WTC11 (cell line): ENCODE data around the gene SKI. TPM values are rescaled to one million over a fixed set of nuclear protein-coding genes. Genes with fewer than 3 reads are reported as not detected.
"Not testable (repeated sequence)": the region's sequence is repeated elsewhere in the genome, so short reads cannot be mapped to it uniquely, and the experiment has no call there.

Experiments
- ATAC-seq: fragments of 200-7000 bp; cut with Tn5 transposase; 2 replicates; pipeline ENCODE4 v1.10.0; 2021; ENCODE audit warnings: mild to moderate bottlenecking, moderate library complexity
- CTCF ChIA-PET: fragments of 300-600 bp; sonication (Branson Sonifier 250); formaldehyde crosslinking; loops from one replicate; lab custom pipeline; 2021; ENCODE audit warnings: antibody characterized with exemption; lab: Charles Lee
- POLR2A ChIA-PET: fragments of 350-600 bp; sonication (Branson Sonifier 250); formaldehyde crosslinking; loops from one replicate; lab custom pipeline; 2021; ENCODE audit warnings: antibody characterized with exemption; lab: Charles Lee
- DNase-seq: peaks from one replicate; pipeline ENCODE4 v3.0.0; 2021; ENCODE audit warnings: low spot score
- H3K27ac Mint-ChIP-seq: 2 replicates; pipeline ENCODE4 v1.8.0; 2021; ENCODE audit warnings: mixed read lengths
- H3K27me3 Mint-ChIP-seq: 2 replicates; pipeline ENCODE4 v1.8.0; 2021; ENCODE audit warnings: low read depth, mild to moderate bottlenecking, moderate library complexity, mixed read lengths
- H3K36me3 Mint-ChIP-seq: 2 replicates; pipeline ENCODE4 v1.8.0; 2021; ENCODE audit warnings: mixed read lengths
- H3K4me1 Mint-ChIP-seq: 2 replicates; pipeline ENCODE4 v1.8.0; 2022; ENCODE audit warnings: mixed read lengths
- H3K4me3 Mint-ChIP-seq: 2 replicates; pipeline ENCODE4 v1.8.0; 2021; ENCODE audit warnings: mild to moderate bottlenecking, moderate library complexity, mixed read lengths
- H3K9me3 Mint-ChIP-seq: 2 replicates; pipeline ENCODE4 v1.8.0; 2021; ENCODE audit warnings: mixed read lengths
- CBFB ChIP-seq: sonication (generic); formaldehyde crosslinking; IDR thresholded peaks from 2 replicates; pipeline ENCODE4 v1.8.1; 2022; ENCODE audit warnings: mild to moderate bottlenecking, low read depth, missing genetic modification reagents
- ESRRA ChIP-seq: sonication (generic); formaldehyde crosslinking; IDR thresholded peaks from 2 replicates; pipeline ENCODE4 v1.8.1; 2022; ENCODE audit warnings: mild to moderate bottlenecking, missing genetic modification reagents, borderline replicate concordance
- GRHL2 ChIP-seq: fragments of 250-450 bp; sonication (Bioruptor Pico); IDR thresholded peaks from 2 replicates; pipeline ENCODE4 v1.8.0; 2022; ENCODE audit warnings: mild to moderate bottlenecking, moderate library complexity; ENCODE audit not compliant: insufficient replicate concordance, severe bottlenecking
- GTF2I ChIP-seq: fragments of 250-450 bp; sonication (Bioruptor Pico); conservative IDR thresholded peaks from 2 replicates; pipeline ENCODE4 v1.4.0; 2021; ENCODE audit warnings: mild to moderate bottlenecking
- IRF2 ChIP-seq: sonication (generic); formaldehyde crosslinking; IDR thresholded peaks from 2 replicates; pipeline ENCODE4 v1.8.0; 2022; ENCODE audit warnings: low read depth, missing genetic modification reagents, borderline replicate concordance
- JAZF1 ChIP-seq: fragments of 250-450 bp; sonication (Bioruptor Pico); IDR thresholded peaks from 2 replicates; pipeline ENCODE4 v1.9.0; 2021; ENCODE audit warnings: moderate library complexity, mild to moderate bottlenecking, inconsistent platforms
- MYBL2 ChIP-seq: sonication (generic); formaldehyde crosslinking; IDR thresholded peaks from 2 replicates; pipeline ENCODE4 v1.8.1; 2023; ENCODE audit warnings: mild to moderate bottlenecking, moderate library complexity, missing genetic modification reagents
- NFE2L1 ChIP-seq: sonication (generic); formaldehyde crosslinking; IDR thresholded peaks from 2 replicates; pipeline ENCODE4 v1.8.1; 2023; ENCODE audit warnings: missing genetic modification reagents
- SOX15 ChIP-seq: fragments of 250-450 bp; sonication (Bioruptor Pico); IDR thresholded peaks from 2 replicates; pipeline ENCODE4 v1.9.0; 2021; ENCODE audit warnings: mild to moderate bottlenecking
- ZNF121 ChIP-seq: sonication (generic); formaldehyde crosslinking; IDR thresholded peaks from 2 replicates; pipeline ENCODE4 v1.8.0; 2023; ENCODE audit warnings: missing genetic modification reagents
- ZNF232 ChIP-seq: sonication (generic); formaldehyde crosslinking; IDR thresholded peaks from 2 replicates; pipeline ENCODE4 v1.8.0; 2022; ENCODE audit warnings: mild to moderate bottlenecking, missing genetic modification reagents
- ZNF396 ChIP-seq: fragments of 250-450 bp; sonication (Bioruptor Pico); IDR thresholded peaks from 2 replicates; pipeline ENCODE4 v1.8.0; 2021; ENCODE audit warnings: mild to moderate bottlenecking, moderate library complexity, borderline replicate concordance
- total RNA-seq: library from RNA; stranded (reverse); gene quantifications from 3 replicates; pipeline ENCODE4 v1.2.3, GENCODE V29; 2021
- TF ChIP-seq, protein P1 (sequence below): sonication (generic); formaldehyde crosslinking; IDR thresholded peaks from 2 replicates; pipeline ENCODE4 v1.8.0; 2022; ENCODE audit warnings: mild to moderate bottlenecking, missing genetic modification reagents
- TF ChIP-seq, protein P2 (sequence below): sonication (generic); formaldehyde crosslinking; IDR thresholded peaks from 2 replicates; pipeline ENCODE4 v1.8.1; 2022; ENCODE audit warnings: mild to moderate bottlenecking, moderate library complexity, missing genetic modification reagents
- TF ChIP-seq, protein P3 (sequence below): sonication (generic); formaldehyde crosslinking; IDR thresholded peaks from 2 replicates; pipeline ENCODE4 v1.8.0; 2023; ENCODE audit warnings: mild to moderate bottlenecking, missing genetic modification reagents
- TF ChIP-seq, protein P4 (sequence below): sonication (generic); formaldehyde crosslinking; IDR thresholded peaks from 2 replicates; pipeline ENCODE4 v1.8.1; 2023; ENCODE audit warnings: mild to moderate bottlenecking, missing genetic modification reagents, moderate library complexity
- TF ChIP-seq, protein P5 (sequence below): sonication (generic); formaldehyde crosslinking; IDR thresholded peaks from 2 replicates; pipeline ENCODE4 v1.8.0; 2022; ENCODE audit warnings: mild to moderate bottlenecking, missing genetic modification reagents
- TF ChIP-seq, protein P6 (sequence below): sonication (generic); formaldehyde crosslinking; IDR thresholded peaks from 2 replicates; pipeline ENCODE4 v1.8.0; 2022; ENCODE audit warnings: mild to moderate bottlenecking, missing genetic modification reagents
- TF ChIP-seq, protein P7 (sequence below): sonication (generic); formaldehyde crosslinking; IDR thresholded peaks from 2 replicates; pipeline ENCODE4 v1.8.0; 2023; ENCODE audit warnings: missing genetic modification reagents

SKI gene
- total RNA-seq, 1 experiment from 2014 or later = 88.6 TPM

DNA sequence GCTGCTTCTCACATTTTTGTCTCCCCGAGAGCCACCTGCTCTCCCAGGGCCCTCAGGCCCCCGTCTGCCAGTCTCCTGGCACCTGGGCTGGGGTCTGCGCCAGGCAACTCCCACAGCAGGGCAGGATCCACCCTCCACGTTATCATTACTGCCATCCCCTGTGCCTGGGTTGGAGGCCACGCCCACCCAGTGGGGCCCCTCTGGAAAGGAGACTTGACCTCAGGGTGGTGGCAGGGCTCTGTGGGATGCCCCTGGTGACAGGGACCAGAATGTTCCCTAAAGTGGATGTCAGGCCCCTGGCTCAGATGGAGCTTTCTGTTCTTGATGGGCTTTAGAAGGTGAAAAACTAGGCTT, 66.6 kb downstream of the SKI start:
- H3K27ac Mint-ChIP-seq = no peak overlapping the region
- CTCF ChIA-PET = interaction anchor here (1.8 kb wide), 1 partner anchor 87 kb away, joined by 5 read pairs; no protein-coding TSS in a partner anchor
- DNase-seq (no peak), ATAC-seq (no peak)
- H3K4me1 Mint-ChIP-seq = peaks cover 35% of the 10 kb centered on the region
- TF ChIP-seq NFE2L1 (CRISPR knock-in tag) (no peak), MYBL2 (CRISPR knock-in tag) (no peak), ZNF396 (CRISPR knock-in tag) (no peak), IRF2 (CRISPR knock-in tag) (no peak), ZNF121 (CRISPR knock-in tag) (no peak), GTF2I (no peak), ESRRA (CRISPR knock-in tag) (no peak)
- TF ChIP-seq, protein P1, sequence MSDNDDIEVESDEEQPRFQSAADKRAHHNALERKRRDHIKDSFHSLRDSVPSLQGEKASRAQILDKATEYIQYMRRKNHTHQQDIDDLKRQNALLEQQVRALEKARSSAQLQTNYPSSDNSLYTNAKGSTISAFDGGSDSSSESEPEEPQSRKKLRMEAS (CRISPR knock-in tag) = no peak
- TF ChIP-seq, protein P2, sequence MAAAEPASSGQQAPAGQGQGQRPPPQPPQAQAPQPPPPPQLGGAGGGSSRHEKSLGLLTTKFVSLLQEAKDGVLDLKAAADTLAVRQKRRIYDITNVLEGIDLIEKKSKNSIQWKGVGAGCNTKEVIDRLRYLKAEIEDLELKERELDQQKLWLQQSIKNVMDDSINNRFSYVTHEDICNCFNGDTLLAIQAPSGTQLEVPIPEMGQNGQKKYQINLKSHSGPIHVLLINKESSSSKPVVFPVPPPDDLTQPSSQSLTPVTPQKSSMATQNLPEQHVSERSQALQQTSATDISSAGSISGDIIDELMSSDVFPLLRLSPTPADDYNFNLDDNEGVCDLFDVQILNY = no peak
- no peaks in the 10 kb centered on the region for H3K27me3 Mint-ChIP-seq
- no peaks in the 10 kb centered on the region; the same call in 1 of the 2 replicates for H3K36me3 Mint-ChIP-seq
- POLR2A ChIA-PET = no interaction called here
- no peaks in the 10 kb centered on the region for H3K9me3 Mint-ChIP-seq
- no peak overlapping the region for H3K4me3 Mint-ChIP-seq

DNA sequence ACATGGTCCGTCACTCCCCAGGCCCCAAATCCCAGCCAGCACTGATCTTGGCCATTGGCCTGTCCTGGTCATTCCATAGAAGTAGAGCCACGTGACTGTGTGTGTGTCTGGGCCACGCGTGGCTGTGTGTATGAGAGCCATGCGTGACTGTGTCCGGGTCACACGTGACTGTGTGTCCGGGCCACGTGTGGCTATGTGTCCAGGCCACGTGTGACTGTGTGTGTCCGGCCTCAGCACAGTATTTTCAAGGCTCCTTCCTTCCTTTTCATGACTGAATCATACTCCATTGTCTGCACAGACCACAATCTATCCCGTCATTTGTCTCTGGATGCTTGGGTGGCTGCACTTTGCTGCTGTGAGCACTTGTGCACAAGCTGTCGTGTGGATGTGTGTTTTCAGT, 67.4 kb downstream of the SKI start:
- H3K27me3 Mint-ChIP-seq = no peaks in the 10 kb centered on the region
- DNase-seq (no peak), ATAC-seq (no peak)
- no peaks in the 10 kb centered on the region for H3K9me3 Mint-ChIP-seq
- peak overlapping the region; percentile 81; the same call in 1 of the 2 replicates for H3K27ac Mint-ChIP-seq
- H3K4me3 Mint-ChIP-seq = no peak overlapping the region
- peaks cover 27% of the 10 kb centered on the region for H3K4me1 Mint-ChIP-seq
- CTCF ChIA-PET = interaction anchor here (1.3 to 1.7 kb wide), 2 partner anchors 16 to 86 kb away, joined by 4 to 5 read pairs; no protein-coding TSS in a partner anchor
- H3K36me3 Mint-ChIP-seq = no peaks in the 10 kb centered on the region; the same call in 1 of the 2 replicates
- TF ChIP-seq, protein P3, sequence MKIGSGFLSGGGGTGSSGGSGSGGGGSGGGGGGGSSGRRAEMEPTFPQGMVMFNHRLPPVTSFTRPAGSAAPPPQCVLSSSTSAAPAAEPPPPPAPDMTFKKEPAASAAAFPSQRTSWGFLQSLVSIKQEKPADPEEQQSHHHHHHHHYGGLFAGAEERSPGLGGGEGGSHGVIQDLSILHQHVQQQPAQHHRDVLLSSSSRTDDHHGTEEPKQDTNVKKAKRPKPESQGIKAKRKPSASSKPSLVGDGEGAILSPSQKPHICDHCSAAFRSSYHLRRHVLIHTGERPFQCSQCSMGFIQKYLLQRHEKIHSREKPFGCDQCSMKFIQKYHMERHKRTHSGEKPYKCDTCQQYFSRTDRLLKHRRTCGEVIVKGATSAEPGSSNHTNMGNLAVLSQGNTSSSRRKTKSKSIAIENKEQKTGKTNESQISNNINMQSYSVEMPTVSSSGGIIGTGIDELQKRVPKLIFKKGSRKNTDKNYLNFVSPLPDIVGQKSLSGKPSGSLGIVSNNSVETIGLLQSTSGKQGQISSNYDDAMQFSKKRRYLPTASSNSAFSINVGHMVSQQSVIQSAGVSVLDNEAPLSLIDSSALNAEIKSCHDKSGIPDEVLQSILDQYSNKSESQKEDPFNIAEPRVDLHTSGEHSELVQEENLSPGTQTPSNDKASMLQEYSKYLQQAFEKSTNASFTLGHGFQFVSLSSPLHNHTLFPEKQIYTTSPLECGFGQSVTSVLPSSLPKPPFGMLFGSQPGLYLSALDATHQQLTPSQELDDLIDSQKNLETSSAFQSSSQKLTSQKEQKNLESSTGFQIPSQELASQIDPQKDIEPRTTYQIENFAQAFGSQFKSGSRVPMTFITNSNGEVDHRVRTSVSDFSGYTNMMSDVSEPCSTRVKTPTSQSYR (CRISPR knock-in tag) = no peak
- TF ChIP-seq, protein P4, sequence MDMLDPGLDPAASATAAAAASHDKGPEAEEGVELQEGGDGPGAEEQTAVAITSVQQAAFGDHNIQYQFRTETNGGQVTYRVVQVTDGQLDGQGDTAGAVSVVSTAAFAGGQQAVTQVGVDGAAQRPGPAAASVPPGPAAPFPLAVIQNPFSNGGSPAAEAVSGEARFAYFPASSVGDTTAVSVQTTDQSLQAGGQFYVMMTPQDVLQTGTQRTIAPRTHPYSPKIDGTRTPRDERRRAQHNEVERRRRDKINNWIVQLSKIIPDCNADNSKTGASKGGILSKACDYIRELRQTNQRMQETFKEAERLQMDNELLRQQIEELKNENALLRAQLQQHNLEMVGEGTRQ (CRISPR knock-in tag) = no peak
- TF ChIP-seq GTF2I = no peak
- TF ChIP-seq, protein P5, sequence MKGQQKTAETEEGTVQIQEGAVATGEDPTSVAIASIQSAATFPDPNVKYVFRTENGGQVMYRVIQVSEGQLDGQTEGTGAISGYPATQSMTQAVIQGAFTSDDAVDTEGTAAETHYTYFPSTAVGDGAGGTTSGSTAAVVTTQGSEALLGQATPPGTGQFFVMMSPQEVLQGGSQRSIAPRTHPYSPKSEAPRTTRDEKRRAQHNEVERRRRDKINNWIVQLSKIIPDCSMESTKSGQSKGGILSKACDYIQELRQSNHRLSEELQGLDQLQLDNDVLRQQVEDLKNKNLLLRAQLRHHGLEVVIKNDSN (CRISPR knock-in tag) = no peak
- TF ChIP-seq CBFB (CRISPR knock-in tag) = no peak
- TF ChIP-seq ZNF232 (CRISPR knock-in tag) = no peak
- TF ChIP-seq SOX15 (CRISPR knock-in tag) = no peak
- TF ChIP-seq, protein P2 = no peak
- no peak for TF ChIP-seq MYBL2 (CRISPR knock-in tag)
- no peak for TF ChIP-seq ZNF121 (CRISPR knock-in tag)
- TF ChIP-seq GRHL2 = no peak
- TF ChIP-seq JAZF1 (CRISPR knock-in tag) = no peak
- TF ChIP-seq, protein P6, sequence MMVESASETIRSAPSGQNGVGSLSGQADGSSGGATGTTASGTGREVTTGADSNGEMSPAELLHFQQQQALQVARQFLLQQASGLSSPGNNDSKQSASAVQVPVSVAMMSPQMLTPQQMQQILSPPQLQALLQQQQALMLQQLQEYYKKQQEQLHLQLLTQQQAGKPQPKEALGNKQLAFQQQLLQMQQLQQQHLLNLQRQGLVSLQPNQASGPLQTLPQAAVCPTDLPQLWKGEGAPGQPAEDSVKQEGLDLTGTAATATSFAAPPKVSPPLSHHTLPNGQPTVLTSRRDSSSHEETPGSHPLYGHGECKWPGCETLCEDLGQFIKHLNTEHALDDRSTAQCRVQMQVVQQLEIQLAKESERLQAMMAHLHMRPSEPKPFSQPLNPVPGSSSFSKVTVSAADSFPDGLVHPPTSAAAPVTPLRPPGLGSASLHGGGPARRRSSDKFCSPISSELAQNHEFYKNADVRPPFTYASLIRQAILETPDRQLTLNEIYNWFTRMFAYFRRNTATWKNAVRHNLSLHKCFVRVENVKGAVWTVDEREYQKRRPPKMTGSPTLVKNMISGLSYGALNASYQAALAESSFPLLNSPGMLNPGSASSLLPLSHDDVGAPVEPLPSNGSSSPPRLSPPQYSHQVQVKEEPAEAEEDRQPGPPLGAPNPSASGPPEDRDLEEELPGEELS = no peak
- TF ChIP-seq, protein P7, sequence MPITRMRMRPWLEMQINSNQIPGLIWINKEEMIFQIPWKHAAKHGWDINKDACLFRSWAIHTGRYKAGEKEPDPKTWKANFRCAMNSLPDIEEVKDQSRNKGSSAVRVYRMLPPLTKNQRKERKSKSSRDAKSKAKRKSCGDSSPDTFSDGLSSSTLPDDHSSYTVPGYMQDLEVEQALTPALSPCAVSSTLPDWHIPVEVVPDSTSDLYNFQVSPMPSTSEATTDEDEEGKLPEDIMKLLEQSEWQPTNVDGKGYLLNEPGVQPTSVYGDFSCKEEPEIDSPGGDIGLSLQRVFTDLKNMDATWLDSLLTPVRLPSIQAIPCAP (CRISPR knock-in tag) = no peak
- POLR2A ChIA-PET = no interaction called here

DNA sequence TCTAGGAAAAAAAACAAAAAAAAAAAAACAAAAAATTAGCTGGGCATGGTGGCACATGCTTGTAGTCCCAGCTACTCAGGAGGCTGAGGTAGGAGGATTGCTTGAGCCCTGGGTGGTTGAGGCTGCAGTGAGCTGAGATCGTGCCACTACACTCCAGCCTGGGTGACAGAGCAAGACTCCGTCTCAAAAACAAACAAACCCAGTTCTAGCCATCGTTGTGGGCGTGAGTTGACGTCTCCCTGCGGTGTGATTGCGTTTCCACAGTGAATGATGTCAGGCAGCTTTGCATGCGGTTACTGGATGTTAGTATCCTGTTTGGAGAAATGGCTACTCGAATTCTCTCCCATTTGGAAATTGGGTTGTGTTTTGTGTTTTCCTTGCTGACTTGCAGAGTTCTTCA, 68.1 kb downstream of the SKI start:
- H3K9me3 Mint-ChIP-seq, DNase-seq, H3K4me3 Mint-ChIP-seq, ATAC-seq, H3K36me3 Mint-ChIP-seq, POLR2A ChIA-PET, H3K27me3 Mint-ChIP-seq: not testable (repeated sequence)
- peaks cover 20% of the 10 kb centered on the region for H3K4me1 Mint-ChIP-seq
- H3K27ac Mint-ChIP-seq = peak overlapping the region; percentile 43
- CTCF ChIA-PET = interaction anchor here (1.3 to 1.7 kb wide), 2 partner anchors 16 to 86 kb away, joined by 4 to 5 read pairs; no protein-coding TSS in a partner anchor
